ENCODE results near the gene USP53.

USP53 gene

DNA sequence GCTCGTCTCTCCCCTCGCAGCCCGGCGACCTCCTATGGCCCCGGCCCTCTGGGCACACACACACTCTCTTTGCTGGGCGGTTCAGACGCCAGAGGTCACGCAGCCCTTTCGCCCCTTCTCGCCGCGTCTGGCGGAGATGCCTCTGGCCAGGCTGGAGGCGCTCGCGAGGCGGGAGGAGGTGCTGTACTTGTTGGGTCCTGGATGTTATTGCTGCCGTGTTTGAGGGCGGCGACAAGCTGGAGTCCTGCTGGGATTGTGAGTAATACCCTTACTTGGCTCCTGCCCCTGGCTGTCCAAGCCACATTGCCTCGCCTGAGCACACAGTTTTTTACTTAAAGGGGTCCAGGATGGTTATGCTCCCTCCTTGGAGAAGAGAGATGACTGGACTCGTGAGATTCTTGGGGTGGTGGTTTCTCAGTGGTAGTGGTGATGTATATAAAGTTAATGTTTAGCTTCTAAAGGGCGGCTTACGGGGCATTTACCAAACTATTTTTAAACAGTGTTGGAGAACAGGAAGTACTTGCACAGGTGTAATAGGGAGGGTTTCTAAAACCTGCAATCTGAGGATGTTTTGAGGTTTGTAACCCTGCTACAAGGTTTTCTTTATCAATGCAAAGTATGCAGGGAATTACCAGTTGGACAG is 572 bp downstream of the USP53 start (continued):
- TF ChIP-seq, protein P1, sequence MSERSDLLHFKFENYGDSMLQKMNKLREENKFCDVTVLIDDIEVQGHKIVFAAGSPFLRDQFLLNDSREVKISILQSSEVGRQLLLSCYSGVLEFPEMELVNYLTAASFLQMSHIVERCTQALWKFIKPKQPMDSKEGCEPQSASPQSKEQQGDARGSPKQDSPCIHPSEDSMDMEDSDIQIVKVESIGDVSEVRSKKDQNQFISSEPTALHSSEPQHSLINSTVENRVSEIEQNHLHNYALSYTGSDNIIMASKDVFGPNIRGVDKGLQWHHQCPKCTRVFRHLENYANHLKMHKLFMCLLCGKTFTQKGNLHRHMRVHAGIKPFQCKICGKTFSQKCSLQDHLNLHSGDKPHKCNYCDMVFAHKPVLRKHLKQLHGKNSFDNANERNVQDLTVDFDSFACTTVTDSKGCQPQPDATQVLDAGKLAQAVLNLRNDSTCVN (tag by site-specific recombination; optimal IDR thresholded peaks at IDR 0.05): no peak
- TF ChIP-seq ZNF501 (tag by site-specific recombination; IDR thresholded peaks at IDR 0.05) (0 out of 2 replicates have a peak, but pooled peaks have one; percentile 44), ZNF571 (tag by site-specific recombination; IDR thresholded peaks at IDR 0.05) (no peak), ZBTB17 (tag by site-specific recombination; IDR thresholded peaks at IDR 0.05) (peak; percentile 8; the same call in 1 of the 2 replicates), SALL2 (tag by site-specific recombination; IDR thresholded peaks at IDR 0.05; ENCODE audit: borderline replicate concordance) (no peak), SCRT1 (tag by site-specific recombination; IDR thresholded peaks at IDR 0.05; ENCODE audit: borderline replicate concordance) (no peak), ZNF16 (tag by site-specific recombination; IDR thresholded peaks at IDR 0.05; ENCODE audit: low read depth) (no peak), ZXDB (tag by site-specific recombination; IDR thresholded peaks at IDR 0.05) (0 out of 2 replicates have a peak, but pooled peaks have one; percentile 44), ZNF19 (tag by site-specific recombination; IDR thresholded peaks at IDR 0.05; ENCODE audit: low read depth) (no peak), ZNF610 (tag by site-specific recombination; IDR thresholded peaks at IDR 0.05; ENCODE audit: borderline replicate concordance) (no peak), ZNF398 (tag by site-specific recombination; IDR thresholded peaks at IDR 0.05) (no peak), ZNF37A (tag by site-specific recombination; IDR thresholded peaks at IDR 0.05) (no peak), ZNF362 (tag by site-specific recombination; IDR thresholded peaks at IDR 0.05) (0 out of 2 replicates have a peak, but pooled peaks have one; percentile 30), PRDM2 (tag by site-specific recombination; IDR thresholded peaks at IDR 0.05; ENCODE audit: borderline replicate concordance) (no peak), TRIM28 (IDR thresholded peaks at IDR 0.05; ENCODE audit: borderline replicate concordance, low read length) (peak; percentile 88), ZNF391 (tag by site-specific recombination; IDR thresholded peaks at IDR 0.05; ENCODE audit: borderline replicate concordance, low read depth) (peak; percentile 39; the same call in 1 of the 2 replicates), YY2 (tag by site-specific recombination; IDR thresholded peaks at IDR 0.05) (no peak), ZBTB44 (tag by site-specific recombination; IDR thresholded peaks at IDR 0.05) (no peak), RBAK (tag by site-specific recombination; IDR thresholded peaks at IDR 0.05) (no peak)
- TF ChIP-seq, protein P2, sequence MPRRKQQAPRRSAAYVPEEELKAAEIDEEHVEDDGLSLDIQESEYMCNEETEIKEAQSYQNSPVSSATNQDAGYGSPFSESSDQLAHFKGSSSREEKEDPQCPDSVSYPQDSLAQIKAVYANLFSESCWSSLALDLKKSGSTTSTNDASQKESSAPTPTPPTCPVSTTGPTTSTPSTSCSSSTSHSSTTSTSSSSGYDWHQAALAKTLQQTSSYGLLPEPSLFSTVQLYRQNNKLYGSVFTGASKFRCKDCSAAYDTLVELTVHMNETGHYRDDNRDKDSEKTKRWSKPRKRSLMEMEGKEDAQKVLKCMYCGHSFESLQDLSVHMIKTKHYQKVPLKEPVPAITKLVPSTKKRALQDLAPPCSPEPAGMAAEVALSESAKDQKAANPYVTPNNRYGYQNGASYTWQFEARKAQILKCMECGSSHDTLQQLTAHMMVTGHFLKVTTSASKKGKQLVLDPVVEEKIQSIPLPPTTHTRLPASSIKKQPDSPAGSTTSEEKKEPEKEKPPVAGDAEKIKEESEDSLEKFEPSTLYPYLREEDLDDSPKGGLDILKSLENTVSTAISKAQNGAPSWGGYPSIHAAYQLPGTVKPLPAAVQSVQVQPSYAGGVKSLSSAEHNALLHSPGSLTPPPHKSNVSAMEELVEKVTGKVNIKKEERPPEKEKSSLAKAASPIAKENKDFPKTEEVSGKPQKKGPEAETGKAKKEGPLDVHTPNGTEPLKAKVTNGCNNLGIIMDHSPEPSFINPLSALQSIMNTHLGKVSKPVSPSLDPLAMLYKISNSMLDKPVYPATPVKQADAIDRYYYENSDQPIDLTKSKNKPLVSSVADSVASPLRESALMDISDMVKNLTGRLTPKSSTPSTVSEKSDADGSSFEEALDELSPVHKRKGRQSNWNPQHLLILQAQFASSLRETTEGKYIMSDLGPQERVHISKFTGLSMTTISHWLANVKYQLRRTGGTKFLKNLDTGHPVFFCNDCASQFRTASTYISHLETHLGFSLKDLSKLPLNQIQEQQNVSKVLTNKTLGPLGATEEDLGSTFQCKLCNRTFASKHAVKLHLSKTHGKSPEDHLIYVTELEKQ (tag by site-specific recombination; IDR thresholded peaks at IDR 0.05; ENCODE audit: borderline replicate concordance): no peak
- TF ChIP-seq, protein P3, sequence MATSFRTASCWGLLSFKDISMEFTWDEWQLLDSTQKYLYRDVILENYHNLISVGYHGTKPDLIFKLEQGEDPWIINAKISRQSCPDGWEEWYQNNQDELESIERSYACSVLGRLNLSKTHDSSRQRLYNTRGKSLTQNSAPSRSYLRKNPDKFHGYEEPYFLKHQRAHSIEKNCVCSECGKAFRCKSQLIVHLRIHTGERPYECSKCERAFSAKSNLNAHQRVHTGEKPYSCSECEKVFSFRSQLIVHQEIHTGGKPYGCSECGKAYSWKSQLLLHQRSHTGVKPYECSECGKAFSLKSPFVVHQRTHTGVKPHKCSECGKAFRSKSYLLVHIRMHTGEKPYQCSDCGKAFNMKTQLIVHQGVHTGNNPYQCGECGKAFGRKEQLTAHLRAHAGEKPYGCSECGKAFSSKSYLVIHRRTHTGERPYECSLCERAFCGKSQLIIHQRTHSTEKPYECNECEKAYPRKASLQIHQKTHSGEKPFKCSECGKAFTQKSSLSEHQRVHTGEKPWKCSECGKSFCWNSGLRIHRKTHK (tag by site-specific recombination; IDR thresholded peaks at IDR 0.05): no peak
